Measurements from ENCODE around the gene PPP2R5A.

DNA sequence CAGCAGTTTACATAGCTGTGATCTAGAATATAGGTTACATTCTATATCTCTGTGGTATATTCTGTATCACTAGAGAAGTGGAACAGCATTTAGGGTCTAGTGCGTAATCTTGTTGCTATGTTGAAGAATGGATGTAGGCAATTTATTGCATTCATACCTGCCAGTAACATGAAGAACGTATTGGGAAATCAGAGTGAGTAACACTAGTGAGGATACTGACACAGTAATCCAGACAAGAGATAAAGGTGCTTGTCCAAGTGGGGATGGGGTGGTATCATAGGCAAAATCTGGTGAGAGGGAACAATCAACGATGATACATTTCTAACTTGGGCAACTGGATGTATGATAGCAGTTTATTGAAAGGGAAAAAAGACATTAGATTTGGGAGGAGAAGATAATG is 9.8 kb downstream of the PPP2R5A start:
- TF ChIP-seq, protein P1, sequence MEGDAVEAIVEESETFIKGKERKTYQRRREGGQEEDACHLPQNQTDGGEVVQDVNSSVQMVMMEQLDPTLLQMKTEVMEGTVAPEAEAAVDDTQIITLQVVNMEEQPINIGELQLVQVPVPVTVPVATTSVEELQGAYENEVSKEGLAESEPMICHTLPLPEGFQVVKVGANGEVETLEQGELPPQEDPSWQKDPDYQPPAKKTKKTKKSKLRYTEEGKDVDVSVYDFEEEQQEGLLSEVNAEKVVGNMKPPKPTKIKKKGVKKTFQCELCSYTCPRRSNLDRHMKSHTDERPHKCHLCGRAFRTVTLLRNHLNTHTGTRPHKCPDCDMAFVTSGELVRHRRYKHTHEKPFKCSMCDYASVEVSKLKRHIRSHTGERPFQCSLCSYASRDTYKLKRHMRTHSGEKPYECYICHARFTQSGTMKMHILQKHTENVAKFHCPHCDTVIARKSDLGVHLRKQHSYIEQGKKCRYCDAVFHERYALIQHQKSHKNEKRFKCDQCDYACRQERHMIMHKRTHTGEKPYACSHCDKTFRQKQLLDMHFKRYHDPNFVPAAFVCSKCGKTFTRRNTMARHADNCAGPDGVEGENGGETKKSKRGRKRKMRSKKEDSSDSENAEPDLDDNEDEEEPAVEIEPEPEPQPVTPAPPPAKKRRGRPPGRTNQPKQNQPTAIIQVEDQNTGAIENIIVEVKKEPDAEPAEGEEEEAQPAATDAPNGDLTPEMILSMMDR (IDR thresholded peaks at IDR 0.05; ENCODE audit: low read length), result no peak
- no peak for TF ChIP-seq EZH2 (optimal IDR thresholded peaks at IDR 0.05; ENCODE audit: low read depth, low read length)
